ENCODE measurements around the gene KLHL36.

KLHL36 gene

DNA sequence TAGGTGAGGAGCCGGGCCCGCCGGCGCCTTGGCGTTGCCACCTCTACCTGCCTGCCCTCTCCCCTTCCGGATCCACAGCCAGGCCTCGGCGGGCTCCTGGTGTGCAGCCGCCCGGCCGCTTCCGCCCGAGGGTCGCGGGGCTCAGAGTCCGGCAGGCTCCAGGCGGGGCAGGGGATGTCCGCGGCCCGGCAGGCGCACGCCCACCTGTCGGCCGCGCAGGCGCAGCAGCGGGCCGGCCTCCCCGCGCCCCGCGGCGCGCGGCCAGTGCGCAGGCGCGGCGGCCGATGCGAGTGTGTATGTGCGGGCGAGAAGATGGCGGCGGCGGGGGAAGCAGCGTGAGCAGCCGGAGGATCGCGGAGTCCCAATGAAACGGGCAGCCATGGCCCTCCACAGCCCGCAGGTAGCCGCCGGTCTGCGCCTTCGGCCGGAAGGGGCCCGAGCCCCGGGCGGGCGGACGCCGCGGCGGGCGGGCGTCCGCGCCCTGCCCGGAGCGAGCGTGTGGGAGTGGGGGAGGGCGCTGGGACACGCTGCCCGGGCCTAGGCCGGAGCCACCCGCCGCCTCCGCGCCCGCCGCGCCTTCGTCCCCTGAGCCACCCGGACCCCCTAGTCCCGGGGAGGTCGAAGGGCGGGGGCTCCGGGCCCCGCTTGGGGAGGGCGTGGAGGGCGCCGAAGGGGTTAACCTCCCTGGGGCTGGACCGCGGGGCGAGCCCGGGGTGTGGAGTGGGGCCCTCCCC, 51.6 kb downstream of the KLHL36 start, which contains the start of gene USP10:
Gene USP10, plus strand, starts transcription at position 289 of the 734 bp plus-strand sequence. Its CDS starts 91 bp downstream, at position 380.
- peak within 1 kb of the TSS; percentile 96 for H3K4me3 Mint-ChIP-seq
- peaks cover 33% of the 10 kb centered on the region for H3K4me1 Mint-ChIP-seq (ENCODE audit: low read depth)
- peaks cover 5% of the 10 kb centered on the region for H3K27me3 Mint-ChIP-seq (ENCODE audit: low read depth)
- no peaks in the 10 kb centered on the region for H3K9me3 Mint-ChIP-seq
- peak within 1 kb of the TSS; percentile 97 for H3K27ac Mint-ChIP-seq
- peaks cover 3% of the 10 kb centered on the region for H3K36me3 Mint-ChIP-seq (ENCODE audit: low read depth)

DNA sequence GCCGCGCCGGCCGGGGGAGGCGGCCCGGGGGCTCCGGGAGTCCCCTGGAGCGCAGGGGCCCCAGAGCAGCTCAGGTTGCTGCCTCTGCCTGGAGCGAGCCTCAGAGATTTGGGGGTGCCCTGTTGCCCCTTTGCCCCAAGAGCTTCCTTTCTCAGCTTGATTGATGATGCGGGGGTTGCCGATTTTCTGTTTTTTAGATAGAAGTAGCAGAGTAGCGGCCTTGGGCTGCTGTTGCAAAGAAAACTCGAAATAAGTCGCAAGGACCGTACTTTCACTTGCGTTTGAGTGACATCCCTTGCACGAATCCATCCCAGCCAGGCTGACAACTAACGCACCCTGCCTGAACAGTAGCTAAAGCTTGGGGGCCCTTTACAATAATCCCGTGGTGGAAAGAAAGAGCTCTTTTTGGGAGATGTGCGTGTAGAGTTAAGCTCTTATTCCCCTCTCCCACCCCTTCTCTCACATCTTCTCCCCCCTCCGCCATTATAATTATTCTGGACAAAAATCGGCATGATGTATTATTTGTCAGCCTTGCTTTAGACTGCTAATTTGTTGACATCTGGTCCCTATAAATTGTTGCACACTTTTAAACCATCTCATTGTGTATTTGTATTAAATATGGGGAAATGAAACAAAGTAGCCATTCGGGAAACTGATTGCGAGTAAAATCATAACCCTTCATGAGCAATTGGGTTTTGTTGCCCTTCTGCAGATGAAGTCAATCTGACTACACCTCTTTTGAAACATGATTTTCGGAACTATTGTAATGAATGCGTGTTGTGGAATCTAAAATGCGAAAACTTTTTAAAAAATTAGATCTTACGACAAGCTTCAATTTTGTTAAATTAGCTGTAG, 52.4 kb downstream of the KLHL36 start:
- peaks cover 38% of the 10 kb centered on the region for H3K4me1 Mint-ChIP-seq (ENCODE audit: low read depth)
- peaks cover 5% of the 10 kb centered on the region for H3K36me3 Mint-ChIP-seq (ENCODE audit: low read depth)
- H3K4me3 Mint-ChIP-seq, result peak overlapping the region; percentile 96
- peak overlapping the region; percentile 97 for H3K27ac Mint-ChIP-seq
- no peaks in the 10 kb centered on the region for H3K9me3 Mint-ChIP-seq
- peaks cover 4% of the 10 kb centered on the region for H3K27me3 Mint-ChIP-seq (ENCODE audit: low read depth)

DNA sequence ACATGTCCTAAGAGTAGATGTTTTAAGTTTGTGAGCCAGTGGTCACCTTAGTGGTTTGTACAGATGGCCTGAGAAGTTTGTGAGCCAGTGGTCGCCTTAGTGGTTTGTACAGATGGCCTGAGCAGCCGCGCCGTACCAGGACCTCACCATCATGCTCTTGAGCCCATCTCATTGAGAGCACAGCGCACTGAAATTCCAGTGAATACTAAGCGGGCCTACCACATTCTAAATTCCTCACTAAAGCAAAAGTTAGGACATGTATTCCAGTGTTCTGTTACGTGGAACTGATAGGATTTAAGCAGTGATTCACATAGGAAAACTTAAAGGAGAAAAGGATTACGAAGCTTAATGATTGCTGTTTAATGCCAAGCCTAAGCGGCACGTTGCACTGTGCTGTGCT, 55.4 kb downstream of the KLHL36 start:
- H3K9me3 Mint-ChIP-seq, result no peaks in the 10 kb centered on the region
- H3K36me3 Mint-ChIP-seq (ENCODE audit: low read depth), result peaks cover 6% of the 10 kb centered on the region
- no peak overlapping the region for H3K27ac Mint-ChIP-seq
- H3K4me1 Mint-ChIP-seq (ENCODE audit: low read depth), result peaks cover 37% of the 10 kb centered on the region
- no peaks in the 10 kb centered on the region for H3K27me3 Mint-ChIP-seq (ENCODE audit: low read depth)
- no peak overlapping the region for H3K4me3 Mint-ChIP-seq

DNA sequence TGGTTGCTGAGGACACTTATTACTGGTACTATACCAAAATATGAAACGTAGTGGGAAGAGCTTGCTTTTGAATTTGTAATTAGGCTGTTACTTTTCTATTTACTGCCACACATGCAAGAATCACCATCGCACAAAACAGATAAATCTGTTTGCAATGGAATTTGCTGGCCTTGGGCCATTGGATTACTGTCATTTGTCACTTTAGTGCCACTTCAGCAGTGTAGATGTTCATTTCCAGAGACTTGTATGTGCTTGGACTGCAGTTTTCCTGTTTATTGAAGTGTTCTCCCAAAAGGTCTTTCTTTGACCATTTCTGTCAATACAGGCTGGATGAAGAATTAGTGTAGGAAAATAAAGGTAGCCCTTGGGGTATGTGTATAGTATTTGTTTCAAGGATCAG, 55.9 kb downstream of the KLHL36 start:
- no peak overlapping the region for H3K27ac Mint-ChIP-seq
- H3K9me3 Mint-ChIP-seq, result no peaks in the 10 kb centered on the region
- peaks cover 38% of the 10 kb centered on the region for H3K4me1 Mint-ChIP-seq (ENCODE audit: low read depth)
- H3K36me3 Mint-ChIP-seq (ENCODE audit: low read depth), result peaks cover 8% of the 10 kb centered on the region
- H3K27me3 Mint-ChIP-seq (ENCODE audit: low read depth), result no peaks in the 10 kb centered on the region
- H3K4me3 Mint-ChIP-seq, result no peak overlapping the region

DNA sequence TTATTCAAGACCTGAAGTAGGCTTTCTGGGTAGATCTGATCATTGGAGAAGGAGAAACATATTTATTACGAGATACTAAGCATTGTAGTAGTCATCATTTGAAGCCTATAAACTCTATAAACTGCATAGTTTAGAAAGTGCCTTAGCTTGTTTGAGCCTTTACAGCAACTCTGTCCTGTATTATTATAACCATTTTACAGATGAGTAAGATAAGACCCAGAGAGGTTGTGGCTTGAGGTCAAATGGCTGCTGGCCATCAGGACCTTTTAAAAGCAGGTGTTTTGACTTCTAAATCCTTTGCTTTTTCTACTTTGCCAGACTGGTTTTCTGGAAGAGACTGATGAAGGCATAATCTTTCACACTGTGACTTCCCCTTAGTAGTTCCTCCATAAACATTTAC, 58.5 kb downstream of the KLHL36 start:
- Mint-ChIP-seq H3K4me3 (no peak overlapping the region), H3K27ac (no peak overlapping the region), H3K36me3 (ENCODE audit: low read depth) (peaks cover 5% of the 10 kb centered on the region), H3K9me3 (no peaks in the 10 kb centered on the region), H3K4me1 (ENCODE audit: low read depth) (peaks cover 31% of the 10 kb centered on the region), H3K27me3 (ENCODE audit: low read depth) (no peaks in the 10 kb centered on the region)

DNA sequence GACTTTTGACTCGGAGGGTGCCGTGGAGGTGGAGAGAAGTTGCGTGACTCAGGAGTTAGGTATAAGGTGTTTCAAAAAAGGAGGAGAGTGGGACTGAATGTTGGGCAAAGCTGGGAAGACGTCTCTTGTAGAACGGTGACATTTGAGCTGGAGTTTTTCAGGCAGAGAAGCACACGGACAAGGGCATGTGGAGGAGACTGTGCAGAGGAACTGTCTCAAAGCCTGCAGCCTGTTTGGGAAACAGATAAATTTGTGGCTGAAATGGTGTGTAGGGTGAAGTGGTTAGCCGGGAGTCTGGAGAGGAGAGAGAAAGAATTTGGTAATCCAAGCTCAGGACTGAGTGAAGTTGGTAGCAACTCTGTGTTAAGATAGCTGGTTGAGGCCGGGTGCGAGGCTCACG, 61.3 kb downstream of the KLHL36 start:
- Mint-ChIP-seq H3K9me3 (no peaks in the 10 kb centered on the region), H3K27ac (no peak overlapping the region), H3K4me1 (ENCODE audit: low read depth) (peaks cover 23% of the 10 kb centered on the region), H3K27me3 (ENCODE audit: low read depth) (no peaks in the 10 kb centered on the region), H3K36me3 (ENCODE audit: low read depth) (peaks cover 5% of the 10 kb centered on the region), H3K4me3 (no peak overlapping the region)

DNA sequence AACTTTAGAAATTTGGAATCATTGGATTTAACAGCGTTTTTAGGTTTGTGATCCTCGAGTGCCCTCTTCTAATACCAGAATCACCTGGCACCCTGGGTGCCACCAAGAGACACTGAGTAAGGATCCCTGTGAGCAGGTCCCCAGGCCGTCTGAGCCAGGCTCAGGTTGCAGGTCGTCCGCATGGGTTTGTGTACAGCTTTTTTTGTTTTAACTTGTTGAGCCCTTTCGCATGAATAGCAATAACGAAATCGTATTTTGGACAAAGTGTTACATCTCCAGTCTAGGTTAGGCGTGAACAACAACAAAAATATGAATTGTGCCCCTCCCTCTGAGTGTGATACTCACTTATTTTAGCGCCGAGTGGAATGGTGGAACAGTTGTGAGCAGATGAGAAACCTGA, 62.4 kb downstream of the KLHL36 start:
- Mint-ChIP-seq H3K27ac (peak overlapping the region; percentile 28), H3K4me1 (ENCODE audit: low read depth) (peaks cover 21% of the 10 kb centered on the region), H3K36me3 (ENCODE audit: low read depth) (peaks cover 3% of the 10 kb centered on the region), H3K9me3 (no peaks in the 10 kb centered on the region), H3K27me3 (ENCODE audit: low read depth) (no peaks in the 10 kb centered on the region), H3K4me3 (no peak overlapping the region)

Data from T-helper 1 cell treated with Interleukin-12 subunit alpha and Interleukin-12 subunit beta and Interleukin-4 antibody, amounts not matched to agents 30 μg/mL and 1 μg/mL, for 36 hours (primary cell).